Measurements from ENCODE around the gene BAD.

- no peak for TF ChIP-seq CTCF (IDR thresholded peaks at IDR 0.05)
- no peak for TF ChIP-seq EZH2 (IDR thresholded peaks at IDR 0.05)
- no peak for TF ChIP-seq EZH2phosphoT487 (IDR thresholded peaks at IDR 0.05)
These were observed 20.7 kb upstream of the BAD start, which contains the start of gene ESRRA for GRCh38 chr11:64305075-64305690.
